H1 (cell line): ENCODE results near the gene GNB1. TPM values are rescaled to one million over a fixed set of nuclear protein-coding genes. Genes with fewer than 3 reads are reported as not detected.
A peak's percentile ranks its signal among the peaks of the same experiment; 100 is the strongest.

Source experiments
- CTCF ChIA-PET: fragments of 300-600 bp; sonication (Branson Sonifier 250); formaldehyde crosslinking; loops from one replicate; lab custom pipeline; 2021; ENCODE audit not compliant: partially characterized antibody; lab: Charles Lee
- POLR2A ChIA-PET: fragments of 300-600 bp; sonication (Branson Sonifier 250); formaldehyde crosslinking; loops from one replicate; lab custom pipeline; 2021; ENCODE audit warnings: inconsistent platforms; ENCODE audit not compliant: partially characterized antibody; lab: Charles Lee
- DNase-seq, 2 experiments: peaks; one replicate each; pipeline versions ENCODE4 v3.0.0 to v3.0.0-alpha.2; 2010 to 2022; ENCODE audit warnings: low spot score in 2 of 2, low read depth in 1 of 2, mixed read lengths in 1 of 2
- FAIRE-seq: peaks from 2 replicates; lab custom pipeline; 2011; peaks lifted over from hg19 to GRCh38; lab: Jason Lieb, UNC
- H2AFZ ChIP-seq: 2 replicates; pipeline ENCODE4 v1.8.1; 2012; ENCODE audit warnings: low read length, inconsistent platforms
- H2AK5ac ChIP-seq: 2 replicates; pipeline ENCODE4 v1.6.1; 2013; ENCODE audit warnings: low read depth, low read length
- H2BK120ac ChIP-seq: replicated peaks from 2 replicates; pipeline ENCODE3; 2013; ENCODE audit warnings: low read depth, low read length, inconsistent platforms
- H2BK12ac ChIP-seq: 2 replicates; pipeline ENCODE4 v1.6.1; 2013; ENCODE audit warnings: low read depth, low read length
- H2BK15ac ChIP-seq: 2 replicates; pipeline ENCODE4 v1.6.1; 2013; ENCODE audit warnings: low read length
- H2BK20ac ChIP-seq: 2 replicates; pipeline ENCODE4 v1.6.1; 2013; ENCODE audit warnings: low read length
- H2BK5ac ChIP-seq: 2 replicates; pipeline ENCODE4 v1.6.1; 2013; ENCODE audit warnings: low read depth, low read length
- H3K14ac ChIP-seq: 2 replicates; pipeline ENCODE4 v1.6.1; 2013; ENCODE audit warnings: inconsistent platforms; ENCODE audit not compliant: insufficient read length
- H3K18ac ChIP-seq: 2 replicates; pipeline ENCODE4 v1.6.1; 2013; ENCODE audit warnings: low read length; ENCODE audit errors: extremely low read depth
- H3K23ac ChIP-seq: 2 replicates; pipeline ENCODE4 v1.6.1; 2013; ENCODE audit warnings: inconsistent platforms; ENCODE audit not compliant: insufficient read length
- H3K23me2 ChIP-seq: 2 replicates; pipeline ENCODE4 v1.6.1; 2013; ENCODE audit warnings: low read depth, low read length
- H3K27ac ChIP-seq: 2 replicates; pipeline ENCODE4 v1.6.1; 2011; ENCODE audit warnings: low read depth, low read length, inconsistent platforms
- H3K27me3 ChIP-seq, 4 experiments: replicated peaks in 1 of 4; 1 replicate in 1 of 4; 2 replicates in 3 of 4; pipeline versions ENCODE4 v1.6.1 to v1.8.1; 2011 to 2013; ENCODE audit warnings: low read length in 3 of 4, mild to moderate bottlenecking in 3 of 4, inconsistent platforms in 2 of 4, mixed read lengths in 2 of 4, moderate library complexity in 1 of 4; ENCODE audit not compliant: control insufficient read depth in 3 of 4, insufficient read depth in 3 of 4; ENCODE audit errors: extremely low read depth in 1 of 4
- H3K36me3 ChIP-seq, 4 experiments: 2 replicates each; pipeline versions ENCODE4 v1.6.1 to v1.8.1; 2011 to 2013; ENCODE audit warnings: mild to moderate bottlenecking in 4 of 4, low read length in 3 of 4, moderate library complexity in 2 of 4, control low read depth in 1 of 4, inconsistent platforms in 1 of 4; ENCODE audit not compliant: insufficient read depth in 4 of 4, control insufficient read depth in 2 of 4
- H3K4ac ChIP-seq: replicated peaks from 2 replicates; pipeline ENCODE3; 2013; ENCODE audit warnings: low read length, low read depth, mixed read lengths, inconsistent platforms; ENCODE audit not compliant: insufficient read length
- H3K4me1 ChIP-seq, 4 experiments: replicated peaks in 1 of 4; 1 replicate in 1 of 4; 2 replicates in 3 of 4; pipeline versions ENCODE4 v1.6.1 to v1.8.1; 2011 to 2013; ENCODE audit warnings: low read length in 3 of 4, inconsistent platforms in 2 of 4, mixed read lengths in 1 of 4; ENCODE audit not compliant: insufficient read depth in 4 of 4, control insufficient read depth in 3 of 4
- H3K4me2 ChIP-seq, 2 experiments: 2 replicates each; pipeline versions ENCODE4 v1.6.1 to v1.8.1; 2011 to 2013; ENCODE audit warnings: low read depth in 2 of 2, low read length in 2 of 2, control low read depth in 1 of 2, inconsistent platforms in 1 of 2, mild to moderate bottlenecking in 1 of 2; ENCODE audit not compliant: insufficient read depth in 1 of 2
- H3K4me3 ChIP-seq, 4 experiments: fragments of 200-600, 300-600 bp in 1 of 4; sonication (generic), shearing (Covaris generic), sonication (Bioruptor Twin) in 1 of 4; 2 replicates each; pipeline versions ENCODE4 v1.5.1 to v1.8.1; 2011 to 2016; ENCODE audit warnings: low read length in 4 of 4, low read depth in 3 of 4, control low read depth in 2 of 4, inconsistent platforms in 2 of 4, mild to moderate bottlenecking in 2 of 4, mixed read lengths in 1 of 4, moderate library complexity in 1 of 4; ENCODE audit not compliant: insufficient read depth in 2 of 4; ENCODE audit errors: extremely low read depth in 1 of 4
- H3K56ac ChIP-seq: replicated peaks from 2 replicates; pipeline ENCODE3; 2013; ENCODE audit warnings: low read depth, mild to moderate bottlenecking, mixed read lengths, low read length, inconsistent platforms; ENCODE audit not compliant: insufficient read length
- H3K79me1 ChIP-seq: 2 replicates; pipeline ENCODE4 v1.6.1; 2013; ENCODE audit warnings: low read depth, low read length, control low read depth
- H3K79me2 ChIP-seq, 2 experiments: 2 replicates each; pipeline versions ENCODE4 v1.6.1 to v1.8.1; 2012 to 2013; ENCODE audit warnings: low read length in 2 of 2, mild to moderate bottlenecking in 2 of 2, inconsistent platforms in 1 of 2; ENCODE audit not compliant: insufficient read depth in 2 of 2, control insufficient read depth in 1 of 2
- H3K9ac ChIP-seq, 4 experiments: replicated peaks in 1 of 4; 1 replicate in 1 of 4; 2 replicates in 3 of 4; pipeline versions ENCODE4 v1.6.1 to v1.8.1; 2011 to 2013; ENCODE audit warnings: low read depth in 3 of 4, low read length in 3 of 4, control low read depth in 2 of 4, mild to moderate bottlenecking in 2 of 4, moderate library complexity in 2 of 4, inconsistent platforms in 1 of 4; ENCODE audit errors: extremely low read depth in 1 of 4
- H3K9me3 ChIP-seq, 2 experiments: 2 replicates each; pipeline versions ENCODE4 v1.6.1 to v1.8.1; 2012 to 2013; ENCODE audit warnings: mild to moderate bottlenecking in 2 of 2, moderate library complexity in 2 of 2, control low read depth in 1 of 2, inconsistent platforms in 1 of 2, low read depth in 1 of 2, low read length in 1 of 2, mixed read lengths in 1 of 2; ENCODE audit not compliant: insufficient read depth in 2 of 2
- H4K20me1 ChIP-seq, 2 experiments: replicated peaks in 1 of 2; 2 replicates each; pipeline versions ENCODE3 to v1.8.1; 2011 to 2013; ENCODE audit warnings: inconsistent platforms in 2 of 2, low read length in 2 of 2, mild to moderate bottlenecking in 1 of 2; ENCODE audit not compliant: insufficient read depth in 2 of 2, control insufficient read depth in 1 of 2
- H4K5ac ChIP-seq: 2 replicates; pipeline ENCODE4 v1.6.1; 2013; ENCODE audit warnings: low read length, low read depth, mixed read lengths, inconsistent platforms; ENCODE audit not compliant: insufficient read length
- H4K8ac ChIP-seq: 2 replicates; pipeline ENCODE4 v1.8.0; 2013; ENCODE audit warnings: mild to moderate bottlenecking, moderate library complexity, low read length, inconsistent platforms; ENCODE audit not compliant: insufficient read depth; ENCODE audit errors: extremely low read depth
- H4K91ac ChIP-seq: replicated peaks from 2 replicates; pipeline ENCODE3; 2013; ENCODE audit warnings: low read length, mixed read lengths, inconsistent platforms; ENCODE audit not compliant: insufficient read length
- CBX5 ChIP-seq: fragments of 300-800, 300-1000 bp; sonication (generic); IDR thresholded peaks from 2 replicates; pipeline ENCODE4 v1.7.1; 2016; ENCODE audit warnings: antibody characterized with exemption, low read length, low read depth
- EGR1 ChIP-seq: IDR thresholded peaks from 2 replicates; pipeline ENCODE4 v1.6.1; 2011; ENCODE audit warnings: low read depth, low read length, borderline replicate concordance
- POLR2AphosphoS5 ChIP-seq: IDR thresholded peaks from 2 replicates; pipeline ENCODE4 v1.6.1; 2011; ENCODE audit warnings: low read depth, low read length
- WGBS, 2 experiments: shearing (Covaris generic) in 1 of 2; methylation state at CpG; one replicate each; pipeline versions ENCODE4 v1.1.6 to v1.1.7; 2013 to 2015; ENCODE audit warnings: low lambda C conversion rate in 2 of 2, mixed read lengths in 2 of 2, inconsistent platforms in 1 of 2, low coverage in 1 of 2, missing lambda C conversion rate in 1 of 2; ENCODE audit not compliant: insufficient replicate concordance in 2 of 2, insufficient coverage in 1 of 2, insufficient read length in 1 of 2; ENCODE audit errors: extremely low coverage in 1 of 2, missing lambda C conversion rate in 1 of 2; 5-methylcytosine and 5-hydroxymethylcytosine counted together
- polyA plus RNA-seq, 7 experiments: library from polyadenylated mRNA; depleted of rRNA in 3 of 7; stranded (reverse) in 5 of 7; unstranded in 2 of 7; fragments of >200 nt in 5 of 7; fragments of 200-250 nt in 2 of 7; gene quantifications; 1 replicate in 5 of 7; 2 replicates in 1 of 7; 4 replicates in 1 of 7; pipeline versions ENCODE4 v1.2.1 to v1.2.3, GENCODE V29; 2011 to 2013; ENCODE audit warnings: missing spikeins in 2 of 7, mixed read lengths in 2 of 7
- total RNA-seq: library from RNA; stranded (reverse); fragmentation: NEBNext Ultra II Directional; extraction: Animal tissue kit (Norgen Biotek cat#: 25700); gene quantifications from 2 replicates; pipeline ENCODE4 v1.2.1, GENCODE V29; 2021

Gene GNB1
- total and polyA plus RNA-seq, 2 of the 8 experiments (the other 6 are each of a cell fraction or from before 2014, with no cell fraction given): 343 to 382 TPM

- H3K79me1 ChIP-seq: peaks cover 11% of the 10 kb centered on the region
- H4K20me1 ChIP-seq: peaks cover 35 to 58% of the 10 kb centered on the region in 2 experiments
- no peak overlapping the region for H3K4me3 ChIP-seq
- no peak overlapping the region for H3K27ac ChIP-seq
- POLR2A ChIA-PET: interaction anchor here (1.0 to 5.2 kb wide), 3 partner anchors 8 to 13 kb away, joined by 3 to 32 read pairs (median 4); no protein-coding TSS in a partner anchor
- H2AFZ ChIP-seq: no peak overlapping the region
- TF ChIP-seq EGR1: no peak
- TF ChIP-seq POLR2AphosphoS5: peak; percentile 18; the same call in 1 of the 2 replicates
- TF ChIP-seq CBX5: no peak
- H4K91ac ChIP-seq: no peak overlapping the region
- 94% methylated on average over 7 of the region's 7 CpGs; no CpG with 5 or more reads in 1 of the 2 experiments for WGBS, 2 experiments
- peaks cover 84 to 100% of the 10 kb centered on the region in 2 experiments for H3K79me2 ChIP-seq
- no peak overlapping the region for H4K5ac ChIP-seq
- H3K4me1 ChIP-seq: no peaks in the 10 kb centered on the region; a peak in 1 of 7 replicates
- no peaks in the 10 kb centered on the region for H3K23me2 ChIP-seq
- H3K56ac ChIP-seq: no peak overlapping the region
- no peak overlapping the region for H3K14ac ChIP-seq
- H3K9me3 ChIP-seq: peaks cover 0 to 4% of the 10 kb centered on the region in 2 experiments; a peak in 1 of 4 replicates
- no peak overlapping the region for H2BK15ac ChIP-seq
- H3K4ac ChIP-seq: no peak overlapping the region
- no peak overlapping the region for H3K23ac ChIP-seq
- no peak overlapping the region for H3K4me2 ChIP-seq
- CTCF ChIA-PET: interaction anchor here (0.6 to 3.2 kb wide), 9 partner anchors 12 to 96 kb away, joined by 3 to 16 read pairs (median 3); no protein-coding TSS in a partner anchor
- H3K27me3 ChIP-seq: no peaks in the 10 kb centered on the region
- H4K8ac ChIP-seq: no peak overlapping the region
- H2BK120ac ChIP-seq: no peak overlapping the region
- H2BK20ac ChIP-seq: no peak overlapping the region
- no peak overlapping the region for H2BK5ac ChIP-seq
- FAIRE-seq (no peak), DNase-seq (no peak)
- H3K9ac ChIP-seq: no peak overlapping the region
- no peak overlapping the region for H2AK5ac ChIP-seq
- H3K18ac ChIP-seq: no peak overlapping the region; the same call in 1 of the 2 replicates
- no peak overlapping the region for H2BK12ac ChIP-seq
- peaks cover 8 to 30% (median 19%) of the 10 kb centered on the region in 4 experiments; a peak in 7 of 8 replicates for H3K36me3 ChIP-seq
Observed at GRCh38 chr1:1874901-1875300, 16.0 kb downstream of the GNB1 start.
